NCI-H2196 treated with DMSO at 0.1 percent for 48 hours (cell line): ENCODE data around the gene IL1RAPL2.
"Not testable (repeated sequence)": the region's sequence is repeated elsewhere in the genome, so short reads cannot be mapped to it uniquely, and the experiment has no call there.

ENCODE experiments used
- DNase-seq: peaks from one replicate; lab custom pipeline; 2025; ENCODE audit not compliant: unreplicated experiment; lab: John Stamatoyannopoulos, UW

Gene IL1RAPL2

DNA sequence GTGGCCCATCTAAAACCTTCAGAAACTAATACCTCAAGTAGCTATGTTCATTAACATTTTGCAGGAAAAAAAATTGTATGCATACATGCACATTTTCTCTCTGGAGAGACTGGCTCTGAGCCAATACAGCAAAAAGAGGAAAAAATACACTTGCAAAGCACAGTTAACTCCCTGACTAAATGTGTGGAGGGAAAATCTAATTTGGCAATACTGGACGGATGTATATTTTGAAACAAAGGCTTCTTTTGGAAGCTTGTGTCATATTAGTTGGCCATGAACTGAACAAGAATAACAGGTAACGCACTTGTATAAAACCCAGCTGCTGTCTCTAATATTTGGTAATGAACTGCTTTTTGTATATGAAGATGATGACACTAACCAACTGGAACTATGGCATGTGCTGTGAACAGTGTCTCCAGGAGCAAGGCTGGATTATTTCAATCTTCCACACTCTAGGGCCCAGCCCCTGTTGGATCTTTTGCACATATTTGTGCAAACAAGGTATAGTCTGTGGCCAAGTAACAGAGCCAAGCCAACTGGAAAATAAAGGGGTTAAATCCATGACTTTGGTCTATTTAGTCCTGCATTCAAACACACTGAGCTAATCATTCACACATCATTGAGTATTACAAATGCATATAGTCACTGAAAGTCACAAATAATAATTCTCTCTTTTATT, 1188.4 kb downstream of the IL1RAPL2 start:
- no peak for DNase-seq

DNA sequence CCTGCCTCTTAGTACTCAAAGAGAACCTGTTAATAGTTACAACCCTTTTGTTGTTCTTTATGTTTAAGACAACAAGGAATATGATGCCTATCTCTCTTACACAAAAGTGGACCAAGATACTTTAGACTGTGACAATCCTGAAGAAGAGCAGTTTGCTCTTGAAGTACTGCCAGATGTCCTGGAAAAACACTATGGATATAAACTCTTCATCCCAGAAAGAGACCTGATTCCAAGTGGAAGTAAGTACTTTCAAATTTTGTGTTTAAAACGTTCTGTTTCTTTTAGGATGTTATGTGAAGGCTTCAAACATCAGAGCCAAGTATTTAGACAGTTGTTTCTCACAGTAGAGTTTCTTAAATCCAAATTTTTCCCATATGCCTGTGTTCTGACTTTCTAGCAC, 1189.1 kb downstream of the IL1RAPL2 start:
- no peak for DNase-seq

- no peak for DNase-seq
Observed at GRCh38 chrX:105758754-105759153, 1192.8 kb downstream of the IL1RAPL2 start.

DNA sequence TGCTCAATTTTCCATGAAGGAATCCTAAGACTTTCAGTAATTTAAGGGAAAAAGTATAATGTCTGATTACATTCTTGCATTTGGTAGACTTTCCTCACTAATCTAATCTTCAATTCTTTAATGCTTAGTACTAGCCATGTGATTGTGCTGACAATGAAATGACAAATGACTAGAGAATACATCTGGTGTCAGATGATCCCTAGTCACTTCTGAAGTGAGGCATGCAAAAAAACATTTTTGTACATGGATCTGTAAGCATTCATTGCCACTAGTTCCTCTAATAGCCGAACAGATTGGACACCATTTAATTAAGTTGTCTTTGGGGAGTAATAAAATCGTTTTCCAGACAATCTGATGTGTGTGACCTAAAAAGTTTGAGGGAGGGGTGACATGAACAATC, 1193.6 kb downstream of the IL1RAPL2 start:
- no peak for DNase-seq

DNA sequence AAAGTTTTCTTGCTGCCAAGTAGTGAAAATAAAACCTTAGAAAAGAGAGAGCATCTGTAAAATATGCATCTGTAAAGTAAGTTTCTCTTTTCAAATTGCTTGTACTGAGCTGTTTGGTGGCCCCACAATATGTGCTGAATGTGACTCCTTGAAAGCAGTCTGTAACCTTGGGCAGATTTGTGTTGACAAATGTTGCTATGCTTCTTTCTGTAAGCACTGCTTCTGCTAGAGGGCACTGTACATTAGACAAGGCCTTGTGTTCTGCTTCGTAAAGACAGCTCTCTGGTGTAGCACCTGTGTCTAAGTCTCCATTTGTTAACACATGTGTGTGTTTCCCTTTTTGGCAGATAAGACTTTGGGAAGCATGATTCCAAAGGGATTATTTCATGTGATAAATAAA, 1199.7 kb downstream of the IL1RAPL2 start:
- DNase-seq = no peak

GRCh38 chrX:105773801-105774200, 1207.8 kb downstream of the IL1RAPL2 start:
- no peak for DNase-seq

GRCh38 chrX:105775679-105776078, 1209.7 kb downstream of the IL1RAPL2 start:
- DNase-seq = no peak

DNA sequence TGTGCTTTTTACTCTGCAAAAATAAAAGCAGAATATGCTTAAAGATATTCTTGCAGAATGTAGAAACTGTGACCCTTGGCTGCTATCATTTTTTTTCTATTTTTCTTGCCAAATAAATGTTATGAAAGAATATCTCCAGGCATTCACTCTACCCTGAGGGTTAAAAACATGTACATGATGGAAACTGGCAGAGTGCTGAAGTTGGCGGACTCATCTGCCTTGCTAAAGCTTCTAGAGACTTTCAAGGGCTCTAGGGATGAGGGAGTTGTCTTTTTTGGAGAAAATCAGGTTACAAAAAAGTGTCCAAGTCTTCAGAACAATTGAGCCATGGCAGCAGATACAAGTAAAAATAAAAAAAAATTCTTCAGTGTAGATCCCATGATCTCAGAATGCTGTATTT, 1215.8 kb downstream of the IL1RAPL2 start:
- DNase-seq = no peak

GRCh38 chrX:105796877-105797276, 1230.9 kb downstream of the IL1RAPL2 start:
- not testable (repeated sequence) for DNase-seq

DNA sequence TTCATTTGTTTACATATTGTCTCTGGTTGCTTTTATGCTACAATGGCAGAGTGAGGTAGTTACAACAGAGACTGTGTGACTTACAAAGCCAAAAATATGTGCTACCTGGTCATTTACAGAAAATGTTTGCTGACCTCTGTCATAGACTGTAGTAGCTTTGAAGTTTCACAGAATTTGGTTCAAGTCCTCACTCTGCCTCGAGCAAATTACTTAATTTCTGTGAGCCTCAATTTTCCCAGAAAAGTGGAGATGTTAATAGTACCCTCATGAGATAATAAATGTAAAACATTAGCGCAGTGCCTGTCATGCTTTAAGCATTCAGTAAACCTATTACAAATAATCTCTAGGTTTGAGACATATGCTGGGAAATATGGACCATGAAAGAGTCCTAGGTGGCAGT, 1237.9 kb downstream of the IL1RAPL2 start:
- no peak for DNase-seq

DNA sequence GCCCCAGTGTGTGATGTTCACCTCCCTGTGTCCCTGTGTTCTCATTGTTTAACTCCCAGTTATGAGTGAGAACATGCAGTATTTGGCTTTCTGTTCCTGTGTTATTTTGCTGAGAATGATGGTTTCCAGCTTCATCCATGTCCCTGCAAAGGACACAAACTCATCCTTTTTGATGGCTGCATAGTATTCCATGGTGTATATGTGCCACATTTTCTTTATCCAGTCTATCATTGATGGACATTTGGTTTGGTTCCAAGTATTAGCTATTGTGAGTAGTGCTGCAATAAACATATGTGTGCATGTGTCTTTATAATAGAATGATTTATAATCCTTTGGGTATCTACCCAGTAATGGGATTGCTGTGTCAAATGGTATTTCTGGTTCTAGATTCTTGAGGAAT, 1239.7 kb downstream of the IL1RAPL2 start:
- DNase-seq = not testable (repeated sequence)

- DNase-seq = no peak
Observed at GRCh38 chrX:105816517-105816916, 1250.5 kb downstream of the IL1RAPL2 start.
